ENCODE measurements around the gene PRRC2A.
"Not testable (repeated sequence)": the region's sequence is repeated elsewhere in the genome, so short reads cannot be mapped to it uniquely, and the experiment has no call there.

Gene PRRC2A

GRCh38 chr6:31586008-31586407, 34.5 kb upstream of the PRRC2A start, which contains the start of gene LST1:
LST1 (plus strand) TSS chr6:31586277; CDS start chr6:31587300, 1,023 bp downstream.
- DNase-seq (ENCODE audit: low read depth): no peak

- no peak for DNase-seq (ENCODE audit: low read depth)
Observed at GRCh38 chr6:31586599-31587281, 33.8 kb upstream of the PRRC2A start.

DNA sequence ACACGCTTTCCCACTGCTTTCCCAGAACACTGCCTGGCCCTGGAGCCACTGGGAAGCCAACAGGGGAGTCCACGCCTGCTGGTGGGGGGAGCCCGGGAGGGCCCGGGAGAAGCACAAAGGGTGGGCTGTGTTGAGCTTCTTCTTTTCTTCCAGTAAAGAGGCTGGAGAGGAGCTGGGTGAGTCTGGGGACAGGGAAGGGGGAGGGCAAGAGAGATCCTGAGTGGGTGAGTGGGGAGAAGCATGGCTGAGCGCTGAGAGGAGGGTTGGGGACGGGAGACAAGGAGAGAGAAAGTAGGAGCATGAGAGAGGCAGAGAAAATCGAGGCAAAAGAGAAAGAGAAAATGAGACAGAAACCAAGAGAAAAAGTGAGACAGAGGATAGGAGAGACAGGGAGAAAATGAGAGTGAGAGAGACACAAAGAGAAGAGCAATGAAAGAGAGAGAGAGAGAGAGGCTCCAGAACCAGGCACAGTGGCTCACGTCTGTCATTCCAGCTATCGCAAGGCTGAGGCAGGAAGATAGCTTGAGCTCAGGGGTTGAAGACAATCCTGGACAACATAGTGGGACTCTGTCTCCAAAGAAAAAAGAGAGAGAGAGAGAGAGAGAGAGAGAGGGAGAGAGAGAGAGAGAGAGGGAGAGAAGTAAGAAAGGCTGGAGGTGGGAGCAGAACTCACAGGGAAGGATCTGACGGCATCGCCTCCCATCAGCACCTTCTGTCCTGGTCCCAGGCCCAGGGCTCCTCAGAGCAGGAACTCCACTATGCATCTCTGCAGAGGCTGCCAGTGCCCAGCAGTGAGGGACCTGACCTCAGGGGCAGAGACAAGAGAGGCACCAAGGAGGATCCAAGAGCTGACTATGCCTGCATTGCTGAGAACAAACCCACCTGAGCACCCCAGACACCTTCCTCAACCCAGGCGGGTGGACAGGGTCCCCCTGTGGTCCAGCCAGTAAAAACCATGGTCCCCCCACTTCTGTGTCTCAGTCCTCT, 32.4 kb upstream of the PRRC2A start:
- no peak for DNase-seq (ENCODE audit: low read depth)

- no peak for DNase-seq (ENCODE audit: low read depth)
Observed at GRCh38 chr6:31588871-31589650, 31.5 kb upstream of the PRRC2A start.

DNA sequence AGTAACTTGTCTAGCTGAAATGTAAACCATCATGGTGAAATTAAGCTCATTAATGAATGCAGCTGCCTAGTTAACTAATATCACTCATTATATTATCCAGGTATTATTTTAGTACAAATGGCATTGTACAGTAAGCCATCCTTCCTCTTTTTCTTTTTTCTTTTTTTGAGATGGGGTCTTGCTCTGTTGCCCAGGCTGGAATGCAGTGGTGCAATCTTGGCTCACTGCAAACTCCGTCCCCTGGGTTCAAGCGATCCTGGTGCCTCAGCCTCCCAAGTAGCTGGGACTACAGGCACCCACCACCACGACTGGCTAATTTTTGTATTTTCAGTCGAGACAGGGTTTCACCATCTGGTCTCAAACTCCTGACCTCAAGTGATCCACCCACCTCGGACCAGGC, 29.8 kb upstream of the PRRC2A start:
- not testable (repeated sequence) for DNase-seq (ENCODE audit: low read depth)

GRCh38 chr6:31592396-31592771, 28.1 kb upstream of the PRRC2A start:
- no peak for DNase-seq (ENCODE audit: low read depth)

DNA sequence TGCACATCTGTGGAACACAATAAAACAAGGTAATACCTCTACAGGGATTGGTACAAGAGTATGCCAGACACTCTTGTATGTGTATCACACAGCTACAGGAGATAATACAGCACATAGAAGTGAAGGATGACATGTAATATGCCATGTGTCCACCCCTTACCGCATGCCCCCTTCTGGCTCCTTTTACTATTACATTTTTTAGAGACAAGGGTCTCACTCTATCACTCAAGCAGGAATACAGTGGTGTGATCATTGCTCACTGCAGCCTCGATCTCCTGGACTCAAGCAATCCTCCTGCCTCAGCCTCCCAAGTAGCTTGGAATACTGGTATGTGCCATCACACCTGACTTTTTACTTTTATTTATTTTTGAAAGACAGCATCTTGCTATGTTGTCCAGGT, 23.5 kb upstream of the PRRC2A start:
- DNase-seq (ENCODE audit: low read depth): no peak

GRCh38 chr6:31607317-31607716, 13.2 kb upstream of the PRRC2A start:
- DNase-seq (ENCODE audit: low read depth): no peak

DNA sequence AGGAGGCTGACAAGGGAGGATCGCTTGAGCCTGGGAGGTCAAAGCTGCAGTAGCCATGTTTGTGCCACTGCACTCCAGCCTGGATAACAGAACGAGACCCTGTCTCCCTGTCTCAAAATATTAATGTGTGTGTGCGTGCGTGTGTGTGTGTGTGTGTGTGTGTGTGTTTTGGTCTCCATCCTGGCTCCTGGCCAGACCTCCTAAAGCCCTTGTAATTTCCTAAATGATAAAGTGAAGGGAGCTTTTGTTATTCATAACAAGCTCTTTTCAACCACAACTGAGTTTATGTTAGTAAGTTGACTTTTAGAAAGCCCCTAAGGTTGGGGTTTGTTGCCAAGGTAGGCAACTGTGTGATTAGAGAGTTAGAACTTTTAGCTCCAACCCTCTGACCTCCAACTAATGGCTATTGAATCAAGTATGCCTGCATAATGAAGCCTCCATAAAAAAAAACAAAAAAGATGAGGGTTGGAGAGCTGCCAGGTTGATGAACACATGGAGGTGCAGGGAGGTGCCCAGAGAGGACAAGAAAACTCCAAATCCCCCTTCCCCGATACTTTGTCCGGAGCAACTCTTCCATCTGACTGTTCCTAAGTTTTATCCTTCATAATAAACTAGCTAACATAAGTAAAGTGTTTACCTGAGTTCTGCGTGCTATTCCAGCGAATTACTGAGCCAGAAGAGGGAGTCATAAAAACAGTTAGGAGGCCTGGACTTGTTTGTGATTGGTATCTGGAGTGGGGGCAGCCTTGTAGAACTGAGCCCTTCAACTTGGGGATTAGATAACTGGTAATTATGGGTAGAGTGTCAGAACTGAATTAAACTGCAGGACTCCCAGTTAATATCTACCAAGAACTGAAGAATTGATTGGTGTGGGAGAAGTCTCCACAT, 10.8 kb upstream of the PRRC2A start:
- DNase-seq (ENCODE audit: low read depth): no peak

GRCh38 chr6:31610968-31611367, 9.5 kb upstream of the PRRC2A start:
- DNase-seq (ENCODE audit: low read depth): no peak

- DNase-seq (ENCODE audit: low read depth): no peak
Observed at GRCh38 chr6:31614075-31614619, 6.4 kb upstream of the PRRC2A start.

- DNase-seq (ENCODE audit: low read depth): no peak
Observed at GRCh38 chr6:31614684-31615578, 5.6 kb upstream of the PRRC2A start, which contains the start of gene AIF1. AIF1 (plus strand) TSS chr6:31615234; CDS start chr6:31615330, 96 bp downstream.

DNA sequence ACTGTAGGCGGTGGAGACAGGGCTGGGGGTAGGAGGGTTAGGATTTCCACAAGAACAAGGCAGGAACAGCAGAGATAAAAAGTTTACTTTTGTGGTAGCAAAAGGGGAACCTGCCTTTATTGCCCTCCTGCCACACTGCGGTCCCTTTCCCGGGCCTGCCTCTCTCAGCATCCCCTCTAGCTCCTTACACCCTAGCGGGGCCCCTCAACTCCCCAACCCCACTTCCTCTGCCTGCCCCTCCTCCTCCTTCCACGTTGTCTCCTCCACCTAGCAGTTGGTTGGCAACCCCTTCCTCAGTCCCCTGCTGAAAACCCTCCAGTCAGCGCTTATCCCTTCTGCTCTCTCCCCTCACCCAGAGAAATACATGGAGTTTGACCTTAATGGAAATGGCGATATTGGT, 4.8 kb upstream of the PRRC2A start:
- no peak for DNase-seq (ENCODE audit: low read depth)

GRCh38 chr6:31617010-31617409, 3.5 kb upstream of the PRRC2A start:
- DNase-seq (ENCODE audit: low read depth): no peak

DNA sequence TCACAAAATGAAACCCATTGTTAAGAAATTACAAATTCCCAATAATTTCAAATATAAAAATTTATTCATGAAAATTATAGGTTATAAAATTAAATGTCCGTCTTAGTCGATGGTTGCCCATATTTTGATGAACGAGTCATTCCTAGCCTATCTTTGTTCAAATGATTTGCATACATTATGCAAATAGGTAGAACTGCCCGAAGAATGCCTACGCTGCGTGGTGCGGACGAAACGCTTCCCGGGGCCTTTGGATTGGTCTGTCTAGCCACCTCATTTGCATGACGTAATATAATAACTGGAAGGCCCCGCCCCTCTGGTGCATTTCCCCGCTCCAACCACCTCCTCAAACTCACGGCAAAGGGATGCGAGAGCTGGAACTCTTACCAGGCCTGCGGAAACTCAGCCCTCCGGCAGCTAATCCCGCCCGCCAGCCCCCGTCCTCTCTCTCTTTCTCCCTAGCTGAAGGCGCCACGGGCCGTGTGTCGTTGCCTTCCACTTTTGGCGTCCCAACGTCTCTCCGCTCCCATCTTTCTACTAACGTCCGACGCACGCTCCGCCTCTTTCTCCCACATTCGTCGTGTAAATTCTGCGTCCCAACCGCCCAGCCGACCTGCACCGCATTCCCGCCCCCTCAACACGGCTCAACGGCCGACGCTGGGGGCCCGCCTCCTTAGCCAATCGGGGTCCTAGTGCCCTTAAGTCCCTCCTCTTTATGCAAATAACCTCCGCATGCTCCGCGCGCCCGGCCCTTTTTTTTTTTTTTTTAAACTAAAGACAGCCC, 520 bp upstream of the PRRC2A start:
- DNase-seq (ENCODE audit: low read depth): peak; percentile 90

- no peak for DNase-seq (ENCODE audit: low read depth)
Observed at GRCh38 chr6:31621320-31621939, 915 bp downstream of the PRRC2A start.

DNA sequence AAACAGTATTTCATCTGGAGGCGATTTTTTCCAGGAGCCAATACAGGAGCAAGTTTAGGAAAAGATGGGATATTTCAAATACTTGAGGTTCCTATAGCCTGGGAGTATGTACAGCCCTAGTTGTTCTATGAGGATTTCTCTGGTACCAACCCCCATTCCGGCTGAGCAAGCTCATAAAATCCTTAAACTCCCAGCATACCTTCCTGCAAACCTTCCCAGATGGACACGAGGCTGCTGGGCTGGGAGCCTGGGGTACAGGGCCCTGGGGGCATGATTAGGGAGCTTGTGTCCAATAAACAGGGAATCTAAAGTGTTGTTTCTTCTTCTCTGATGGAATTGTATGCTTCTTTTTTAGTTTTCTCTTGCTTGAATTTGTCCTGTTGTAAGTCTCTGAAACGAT, 1.5 kb downstream of the PRRC2A start:
- no peak for DNase-seq (ENCODE audit: low read depth)

DNA sequence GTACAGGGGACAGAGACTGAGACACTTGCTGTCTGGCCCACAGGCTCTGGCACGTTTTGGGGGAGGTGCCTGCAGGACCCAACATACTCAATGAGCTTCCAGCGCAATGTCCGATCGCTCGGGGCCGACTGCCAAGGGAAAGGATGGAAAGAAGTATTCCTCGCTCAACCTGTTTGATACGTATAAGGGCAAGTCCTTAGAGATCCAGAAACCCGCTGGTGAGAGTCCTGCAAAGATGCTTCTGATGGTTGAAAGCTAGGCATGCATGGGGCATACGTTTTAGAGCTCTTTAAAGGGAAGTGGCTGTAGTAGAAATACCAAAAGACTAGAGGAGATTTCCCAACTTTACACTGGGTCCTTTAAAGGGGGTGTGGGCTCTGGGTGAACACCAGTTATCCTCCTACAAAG, 2.2 kb downstream of the PRRC2A start:
- DNase-seq (ENCODE audit: low read depth): no peak

DNA sequence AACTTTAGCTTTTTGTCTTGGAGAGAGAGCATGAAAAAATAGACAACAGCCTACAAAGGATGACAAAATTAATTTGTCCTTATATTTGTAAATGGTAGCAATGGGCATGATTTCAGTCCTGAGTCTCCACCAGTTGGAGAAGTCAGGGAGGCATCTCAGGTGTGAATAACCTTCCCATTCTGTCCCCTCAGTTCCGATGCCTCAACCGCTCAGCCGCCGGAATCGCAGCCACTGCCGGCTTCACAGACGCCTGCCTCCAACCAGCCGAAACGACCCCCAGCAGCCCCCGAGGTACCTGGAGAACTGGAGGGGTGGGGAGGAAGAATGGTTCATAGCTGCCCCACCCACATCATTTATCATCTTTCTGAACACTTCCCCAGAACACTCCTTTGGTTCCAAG, 3.6 kb downstream of the PRRC2A start:
- no peak for DNase-seq (ENCODE audit: low read depth)

All from stimulated activated CD8-positive, alpha-beta memory T cell treated with anti-CD3 and anti-CD28 coated beads, Interleukin-15, amount 100 ng/mL, for 1 hour (primary cell).